Liver (tissue), 9 donors: Measurements from ENCODE around the gene TAB2. TPM values are rescaled to one million over a fixed set of nuclear protein-coding genes. Genes with fewer than 3 reads are reported as not detected.

Experiments used
- DNase-seq: peaks from one replicate; pipeline ENCODE4 v3.0.0-alpha.2; 2017; ENCODE audit warnings: low spot score
- H3K27ac ChIP-seq, 2 donors: one replicate each; pipeline ENCODE4 v1.7.0; 2013; ENCODE audit warnings: inconsistent platforms in 2 of 2, low read length in 2 of 2, control low read depth in 1 of 2, low read depth in 1 of 2, mild to moderate bottlenecking in 1 of 2
- H3K27me3 ChIP-seq, 4 donors: one replicate each; pipeline versions ENCODE4 v1.6.1 to v1.7.0; 2013; ENCODE audit warnings: low read length in 3 of 4, inconsistent platforms in 1 of 4, mild to moderate bottlenecking in 1 of 4, moderate library complexity in 1 of 4; ENCODE audit not compliant: control insufficient read depth in 4 of 4, insufficient read depth in 4 of 4
- H3K36me3 ChIP-seq, 4 donors: one replicate each; pipeline versions ENCODE4 v1.6.1 to v1.7.0; 2013; ENCODE audit warnings: low read length in 3 of 4, mild to moderate bottlenecking in 3 of 4, low read depth in 1 of 4, moderate library complexity in 1 of 4; ENCODE audit not compliant: control insufficient read depth in 4 of 4, insufficient read depth in 3 of 4
- H3K4me1 ChIP-seq, 4 donors: one replicate each; pipeline versions ENCODE4 v1.6.1 to v1.7.0; 2013; ENCODE audit warnings: low read length in 3 of 4, mild to moderate bottlenecking in 3 of 4, moderate library complexity in 1 of 4; ENCODE audit not compliant: control insufficient read depth in 4 of 4, insufficient read depth in 4 of 4
- H3K4me3 ChIP-seq, 3 donors: one replicate each; pipeline versions ENCODE4 v1.6.1 to v1.7.0; 2013; ENCODE audit warnings: low read length in 3 of 3, control low read depth in 1 of 3, low read depth in 1 of 3, mild to moderate bottlenecking in 1 of 3
- H3K9ac ChIP-seq, 2 donors: one replicate each; pipeline ENCODE4 v1.7.0; 2013; ENCODE audit warnings: low read length in 2 of 2, mild to moderate bottlenecking in 2 of 2, moderate library complexity in 2 of 2, control low read depth in 1 of 2, low read depth in 1 of 2
- H3K9me3 ChIP-seq, 4 donors: one replicate each; pipeline versions ENCODE4 v1.6.1 to v1.7.0; 2013; ENCODE audit warnings: low read length in 3 of 4; ENCODE audit not compliant: control insufficient read depth in 4 of 4
- ATF3 ChIP-seq: IDR thresholded peaks from 2 replicates; pipeline ENCODE4 v1.6.1; 2016; ENCODE audit warnings: antibody characterized with exemption
- CTCF ChIP-seq: fragments of 150-350 bp; IDR thresholded peaks from 2 replicates; pipeline ENCODE4 v1.5.1; 2017; ENCODE audit warnings: improper control_type of control experiment, low read depth, low read length; ENCODE audit not compliant: missing input control
- EGR1 ChIP-seq, 2 donors: IDR thresholded peaks; 2 replicates each; pipeline ENCODE4 v1.6.1; 2016 to 2018; ENCODE audit warnings: antibody characterized with exemption in 2 of 2, low read depth in 2 of 2
- FOXA1 ChIP-seq: IDR thresholded peaks from 2 replicates; pipeline ENCODE4 v1.6.1; 2016; ENCODE audit warnings: antibody characterized with exemption
- FOXA2 ChIP-seq: IDR thresholded peaks from 2 replicates; pipeline ENCODE4 v1.6.1; 2016; ENCODE audit warnings: antibody characterized with exemption
- GABPA ChIP-seq, 2 donors: IDR thresholded peaks in 1 of 2; conservative IDR thresholded peaks in 1 of 2; 2 replicates each; pipeline ENCODE4 v1.6.1; 2016; ENCODE audit warnings: antibody characterized with exemption in 2 of 2, mild to moderate bottlenecking in 1 of 2, moderate library complexity in 1 of 2
- HNF4A ChIP-seq, 2 donors: conservative IDR thresholded peaks; 2 replicates each; pipeline ENCODE4 v1.6.1; 2016; ENCODE audit warnings: antibody characterized with exemption in 2 of 2, mild to moderate bottlenecking in 2 of 2
- HNF4G ChIP-seq: IDR thresholded peaks from 2 replicates; pipeline ENCODE4 v1.6.1; 2016; ENCODE audit warnings: antibody characterized with exemption
- JUND ChIP-seq, 2 donors: IDR thresholded peaks; 2 replicates each; pipeline ENCODE4 v1.6.1; 2016; ENCODE audit warnings: antibody characterized with exemption in 2 of 2
- MAX ChIP-seq: IDR thresholded peaks from 2 replicates; pipeline ENCODE4 v1.6.1; 2016; ENCODE audit warnings: antibody characterized with exemption
- NR2F2 ChIP-seq: IDR thresholded peaks from 2 replicates; pipeline ENCODE4 v1.6.1; 2016; ENCODE audit warnings: antibody characterized with exemption
- RAD21 ChIP-seq, 2 donors: IDR thresholded peaks; 2 replicates each; pipeline ENCODE4 v1.6.1; 2016; ENCODE audit warnings: antibody characterized with exemption in 2 of 2, mild to moderate bottlenecking in 2 of 2
- REST ChIP-seq: IDR thresholded peaks from 2 replicates; pipeline ENCODE4 v1.6.1; 2016; ENCODE audit warnings: antibody characterized with exemption, mild to moderate bottlenecking
- RXRA ChIP-seq, 2 donors: IDR thresholded peaks; 2 replicates each; pipeline ENCODE4 v1.6.1; 2017 to 2018; ENCODE audit warnings: antibody characterized with exemption in 2 of 2, mild to moderate bottlenecking in 1 of 2
- SP1 ChIP-seq: IDR thresholded peaks from 2 replicates; pipeline ENCODE4 v1.6.1; 2018; ENCODE audit warnings: antibody characterized with exemption, mild to moderate bottlenecking
- TAF1 ChIP-seq: conservative IDR thresholded peaks from 2 replicates; pipeline ENCODE4 v1.6.1; 2016; ENCODE audit warnings: antibody characterized with exemption, mild to moderate bottlenecking
- YY1 ChIP-seq: IDR thresholded peaks from 2 replicates; pipeline ENCODE4 v1.6.1; 2016; ENCODE audit warnings: antibody characterized with exemption, mild to moderate bottlenecking
- ZBTB33 ChIP-seq: IDR thresholded peaks from 2 replicates; pipeline ENCODE4 v1.6.1; 2016; ENCODE audit warnings: antibody characterized with exemption
- WGBS: extraction: QIAGEN DNeasy Blood & Tissue Kit; methylation state at CpG from one replicate; pipeline ENCODE4 v1.1.7; 2013; 5-methylcytosine and 5-hydroxymethylcytosine counted together
- polyA plus RNA-seq, 2 donors: library from polyadenylated mRNA; stranded (reverse) in 1 of 2; unstranded in 1 of 2; fragments of 200-250 nt in 1 of 2; fragments of >200 nt in 1 of 2; fragmentation: Nextera tagmentation in 1 of 2; extraction: Ambion mirVana in 1 of 2; gene quantifications; one replicate each; pipeline versions ENCODE4 v1.2.1 to v1.2.3, GENCODE V29; 2013 to 2015
- total RNA-seq, 2 donors: library from RNA; depleted of rRNA; stranded (reverse); fragments of >200 nt; gene quantifications; one replicate each; pipeline ENCODE4 v1.2.3, GENCODE V29; 2014
- donor health status: healthy.
- donor health status: healthy.
- donor health status: healthy.
- donor health status: healthy.
- donor health status: healthy.

Gene TAB2
- total and polyA plus RNA-seq, 4 donors: 10.5 to 25.6 (median 18.0) TPM

- TF ChIP-seq CTCF (no peak), ATF3 (no peak), FOXA2 (no peak), YY1 (no peak), EGR1 (IDR thresholded peaks at IDR 0.05; ENCODE audit: low read depth in 2 of 2) (no peak), JUND (IDR thresholded peaks at IDR 0.05) (no peak), ZBTB33 (no peak), RAD21 (IDR thresholded peaks at IDR 0.05) (no peak), HNF4A (conservative IDR thresholded peaks at IDR 0.05) (no peak), HNF4G (no peak), SP1 (no peak), FOXA1 (no peak), MAX (no peak), TAF1 (no peak), RXRA (IDR thresholded peaks at IDR 0.05) (no peak)
- peaks cover 0 to 5% (median 1%) of the 10 kb centered on the region in 4 donors for H3K36me3 ChIP-seq
- H3K9ac ChIP-seq: no peak overlapping the region
- H3K9me3 ChIP-seq: no peaks in the 10 kb centered on the region
- 95% methylated on average over 6 of the region's 6 CpGs for WGBS
- no peak overlapping the region for H3K4me3 ChIP-seq
- peaks cover 2 to 20% (median 12%) of the 10 kb centered on the region in 4 donors for H3K4me1 ChIP-seq
- no peak for DNase-seq
- H3K27me3 ChIP-seq: no peaks in the 10 kb centered on the region
- peak overlapping the region in 1 of 2 donors; percentile 18 for H3K27ac ChIP-seq
Observed at GRCh38 chr6:149392093-149392492, 74.6 kb downstream of the TAB2 start.

GRCh38 chr6:149392535-149392934 lies 75.0 kb downstream of the TAB2 start:
- Histone ChIP-seq H3K9ac (no peak overlapping the region), H3K9me3 (no peaks in the 10 kb centered on the region), H3K4me1 (peaks cover 2 to 23% (median 13%) of the 10 kb centered on the region in 4 donors), H3K36me3 (peaks cover 0 to 5% (median 1%) of the 10 kb centered on the region in 4 donors), H3K4me3 (no peak overlapping the region), H3K27me3 (no peaks in the 10 kb centered on the region), H3K27ac (peak overlapping the region in 1 of 2 donors; percentile 18)
- no peak for TF ChIP-seq HNF4A (conservative IDR thresholded peaks at IDR 0.05)
- no peak for TF ChIP-seq ZBTB33
- TF ChIP-seq FOXA2: no peak
- TF ChIP-seq ATF3: no peak
- no peak for TF ChIP-seq SP1
- TF ChIP-seq EGR1 (IDR thresholded peaks at IDR 0.05; ENCODE audit: low read depth in 2 of 2): no peak
- TF ChIP-seq YY1: no peak
- no peak for TF ChIP-seq FOXA1
- no peak for TF ChIP-seq GABPA (IDR thresholded peaks at IDR 0.05 in 1 of 2, conservative IDR thresholded peaks at IDR 0.05 in 1 of 2)
- no peak for TF ChIP-seq RAD21 (IDR thresholded peaks at IDR 0.05)
- no peak for TF ChIP-seq NR2F2
- TF ChIP-seq MAX: no peak
- TF ChIP-seq CTCF: no peak
- TF ChIP-seq RXRA (IDR thresholded peaks at IDR 0.05): no peak
- TF ChIP-seq REST: no peak
- TF ChIP-seq JUND (IDR thresholded peaks at IDR 0.05): no peak
- no peak for TF ChIP-seq TAF1
- TF ChIP-seq HNF4G: no peak
- DNase-seq: no peak
